Astrocyte of the spinal cord (primary cell): ENCODE data around the gene SOS1.

Experiments used
- DNase-seq: peaks from one replicate; pipeline ENCODE4 v3.0.0; 2011; ENCODE audit warnings: low read depth, low spot score
- H3K4me3 ChIP-seq: 2 replicates; pipeline ENCODE4 v1.5.1; 2011; ENCODE audit warnings: low read depth, mild to moderate bottlenecking, low read length, moderate library complexity
- in situ Hi-C: cut with HindIII; loops from 2 replicates; pipeline ENCODE4 v1.10.0; 2017; ENCODE audit warnings: low sequenced_read_pairs
- TF ChIP-seq, protein P1 (sequence below): IDR thresholded peaks from 2 replicates; pipeline ENCODE4 v1.5.1; 2012; ENCODE audit warnings: low read depth, mild to moderate bottlenecking, low read length, inconsistent platforms

Gene SOS1

GRCh38 chr2:39008665-39009064 lies 112.2 kb downstream of the SOS1 start:
- in situ Hi-C loops: no loop called here
- TF ChIP-seq, protein P1, sequence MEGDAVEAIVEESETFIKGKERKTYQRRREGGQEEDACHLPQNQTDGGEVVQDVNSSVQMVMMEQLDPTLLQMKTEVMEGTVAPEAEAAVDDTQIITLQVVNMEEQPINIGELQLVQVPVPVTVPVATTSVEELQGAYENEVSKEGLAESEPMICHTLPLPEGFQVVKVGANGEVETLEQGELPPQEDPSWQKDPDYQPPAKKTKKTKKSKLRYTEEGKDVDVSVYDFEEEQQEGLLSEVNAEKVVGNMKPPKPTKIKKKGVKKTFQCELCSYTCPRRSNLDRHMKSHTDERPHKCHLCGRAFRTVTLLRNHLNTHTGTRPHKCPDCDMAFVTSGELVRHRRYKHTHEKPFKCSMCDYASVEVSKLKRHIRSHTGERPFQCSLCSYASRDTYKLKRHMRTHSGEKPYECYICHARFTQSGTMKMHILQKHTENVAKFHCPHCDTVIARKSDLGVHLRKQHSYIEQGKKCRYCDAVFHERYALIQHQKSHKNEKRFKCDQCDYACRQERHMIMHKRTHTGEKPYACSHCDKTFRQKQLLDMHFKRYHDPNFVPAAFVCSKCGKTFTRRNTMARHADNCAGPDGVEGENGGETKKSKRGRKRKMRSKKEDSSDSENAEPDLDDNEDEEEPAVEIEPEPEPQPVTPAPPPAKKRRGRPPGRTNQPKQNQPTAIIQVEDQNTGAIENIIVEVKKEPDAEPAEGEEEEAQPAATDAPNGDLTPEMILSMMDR: no peak
- H3K4me3 ChIP-seq: no peak overlapping the region
- DNase-seq: peak; percentile 15

GRCh38 chr2:39007875-39008504 lies 112.9 kb downstream of the SOS1 start:
- DNase-seq: no peak
- in situ Hi-C loops: no loop called here
- TF ChIP-seq, protein P1: no peak
- no peak overlapping the region for H3K4me3 ChIP-seq

- no peak for DNase-seq
- in situ Hi-C loops: no loop called here
- TF ChIP-seq, protein P1: no peak
- H3K4me3 ChIP-seq: no peak overlapping the region
These were observed 120.3 kb downstream of the SOS1 start for GRCh38 chr2:39000552-39000951.

DNA sequence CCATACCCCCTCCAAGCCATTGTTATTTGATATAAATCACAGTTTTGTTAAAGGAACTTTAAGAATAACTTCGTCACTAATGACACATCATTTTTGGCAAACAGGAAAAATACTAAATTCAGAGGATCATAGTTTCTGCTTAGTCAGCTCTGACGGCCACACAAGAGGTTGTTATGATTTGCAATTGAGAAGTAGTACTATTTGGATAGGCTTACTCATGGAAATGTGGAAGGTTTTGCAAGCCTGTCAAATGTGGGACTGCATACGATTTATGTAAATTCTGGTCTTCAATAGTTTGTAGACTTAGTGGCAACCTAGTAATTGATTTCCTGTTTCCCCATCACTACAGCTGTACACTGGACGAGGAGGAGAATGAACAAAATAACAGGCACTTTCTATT lies 123.1 kb downstream of the SOS1 start:
- TF ChIP-seq, protein P1: no peak
- no peak overlapping the region for H3K4me3 ChIP-seq
- peak; percentile 90 for DNase-seq
- in situ Hi-C loops: no loop called here

DNA sequence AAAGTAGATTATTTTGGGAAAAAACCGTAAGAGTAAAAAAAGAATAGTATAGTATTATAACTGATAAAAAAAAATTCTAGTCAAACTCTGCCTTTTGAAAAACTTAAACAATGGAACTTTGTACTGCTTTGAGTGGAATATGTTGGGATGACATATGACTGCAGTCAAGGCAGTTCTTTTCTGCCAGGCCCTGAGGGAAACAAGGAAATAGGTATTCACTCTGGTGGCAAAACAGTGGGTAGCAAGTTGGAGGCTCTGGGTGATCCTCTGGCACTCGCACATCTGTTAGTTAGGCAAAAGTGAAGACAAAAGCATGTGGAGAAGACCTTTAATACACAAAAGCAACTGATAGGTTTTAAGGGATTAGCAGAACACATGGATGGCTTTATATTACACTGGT lies 129.0 kb downstream of the SOS1 start:
- TF ChIP-seq, protein P1: no peak
- in situ Hi-C loops: no loop called here
- H3K4me3 ChIP-seq: no peak overlapping the region
- DNase-seq: no peak

GRCh38 chr2:38988716-38989115 lies 132.1 kb downstream of the SOS1 start:
- TF ChIP-seq, protein P1: no peak
- in situ Hi-C loops: no loop called here
- H3K4me3 ChIP-seq: no peak overlapping the region
- DNase-seq: no peak
